Thymus (tissue), 11 donors: ENCODE data around the gene CGN. TPM values are rescaled to one million over a fixed set of nuclear protein-coding genes. Genes with fewer than 3 reads are reported as not detected.

Experiments used
- DNase-seq, 9 donors: peaks; one replicate each; pipeline ENCODE4 v3.0.0-alpha.2; 2013; ENCODE audit warnings: low spot score in 9 of 9, low read depth in 6 of 9, missing footprints in 1 of 9
- H3K27ac ChIP-seq, 2 donors: one replicate each; pipeline ENCODE4 v1.5.1; 2013; ENCODE audit warnings: control low read depth in 1 of 2, low read depth in 1 of 2, low read length in 1 of 2, mild to moderate bottlenecking in 1 of 2, moderate library complexity in 1 of 2
- H3K27me3 ChIP-seq, 2 donors: one replicate each; pipeline ENCODE4 v1.5.1; 2013; ENCODE audit warnings: low read length in 1 of 2; ENCODE audit not compliant: control insufficient read depth in 2 of 2, insufficient read depth in 1 of 2
- H3K36me3 ChIP-seq, 2 donors: one replicate each; pipeline ENCODE4 v1.5.1; 2013; ENCODE audit warnings: low read length in 1 of 2, mild to moderate bottlenecking in 1 of 2, moderate library complexity in 1 of 2; ENCODE audit not compliant: control insufficient read depth in 2 of 2, insufficient read depth in 2 of 2
- H3K4me1 ChIP-seq, 2 donors: one replicate each; pipeline ENCODE4 v1.5.1; 2013; ENCODE audit warnings: low read length in 2 of 2; ENCODE audit not compliant: control insufficient read depth in 2 of 2, insufficient read depth in 2 of 2
- H3K4me3 ChIP-seq, 2 donors: one replicate each; pipeline ENCODE4 v1.5.1; 2013; ENCODE audit warnings: low read length in 2 of 2, control low read depth in 1 of 2, mild to moderate bottlenecking in 1 of 2
- H3K9me3 ChIP-seq, 2 donors: one replicate each; pipeline ENCODE4 v1.5.1; 2013; ENCODE audit warnings: low read length in 1 of 2, mild to moderate bottlenecking in 1 of 2; ENCODE audit not compliant: control insufficient read depth in 2 of 2, insufficient read depth in 1 of 2
- WGBS: extraction: QIAGEN DNeasy Blood & Tissue Kit; methylation state at CpG from one replicate; pipeline ENCODE4 v1.1.7; 2013; 5-methylcytosine and 5-hydroxymethylcytosine counted together
- polyA plus RNA-seq: library from polyadenylated mRNA; stranded (reverse); fragments of 200-250 nt; gene quantifications from one replicate; pipeline ENCODE4 v1.2.3, GENCODE V29; 2013
- total RNA-seq: library from RNA; stranded (reverse); fragments of 120-200 nt; gene quantifications from one replicate; pipeline ENCODE4 v1.2.4, GENCODE V29; 2013
- donor health status: healthy.

CGN gene
- total and polyA plus RNA-seq, 2 donors = 0.90 to 2.8 TPM

DNA sequence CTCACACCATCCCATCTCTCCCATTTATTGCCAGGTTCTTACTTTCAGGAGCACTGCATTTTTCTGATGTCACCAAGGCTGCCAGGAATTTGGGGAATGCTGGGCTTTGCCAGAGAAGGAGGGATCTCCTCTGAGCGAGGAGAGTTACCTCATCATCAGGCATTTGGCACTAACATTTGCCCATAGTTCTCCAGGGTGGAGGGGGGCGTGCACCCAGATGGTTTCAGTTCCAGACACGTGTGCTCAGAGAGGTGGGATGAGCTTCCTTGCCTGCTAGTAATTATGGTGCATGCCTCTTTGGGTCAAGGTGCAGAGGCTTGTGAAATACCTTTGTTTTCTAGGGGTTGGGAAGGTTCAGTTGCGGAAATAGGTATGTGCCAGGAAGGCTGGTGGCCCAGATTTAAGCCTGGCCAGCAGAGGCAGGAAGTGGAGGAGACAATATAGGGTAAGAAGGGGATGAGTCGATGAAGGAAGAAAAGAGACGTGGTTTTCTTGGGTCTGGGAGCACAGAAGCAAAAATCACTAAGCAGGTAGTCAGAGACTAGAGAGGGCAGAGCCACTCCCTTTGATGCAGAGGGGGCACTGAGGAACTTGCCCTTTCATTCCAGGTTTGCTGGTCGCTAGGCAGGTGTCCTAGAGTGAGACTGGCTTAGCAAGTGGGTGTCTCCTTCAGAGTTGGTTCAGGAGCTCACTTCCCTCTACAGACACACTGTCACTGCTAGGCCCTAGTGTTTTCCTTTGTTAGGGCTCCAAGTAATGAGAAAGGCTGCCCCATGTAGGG lies 36.1 kb downstream of the CGN start:
- H3K4me3 ChIP-seq = no peak overlapping the region
- no peaks in the 10 kb centered on the region for H3K36me3 ChIP-seq
- peaks cover 0 to 7% of the 10 kb centered on the region in 2 donors for H3K27me3 ChIP-seq
- H3K9me3 ChIP-seq = no peaks in the 10 kb centered on the region
- no peak for DNase-seq
- 75% methylated on average over 7 of the region's 7 CpGs for WGBS
- H3K27ac ChIP-seq = no peak overlapping the region
- H3K4me1 ChIP-seq = peaks cover 0 to 2% of the 10 kb centered on the region in 2 donors

DNA sequence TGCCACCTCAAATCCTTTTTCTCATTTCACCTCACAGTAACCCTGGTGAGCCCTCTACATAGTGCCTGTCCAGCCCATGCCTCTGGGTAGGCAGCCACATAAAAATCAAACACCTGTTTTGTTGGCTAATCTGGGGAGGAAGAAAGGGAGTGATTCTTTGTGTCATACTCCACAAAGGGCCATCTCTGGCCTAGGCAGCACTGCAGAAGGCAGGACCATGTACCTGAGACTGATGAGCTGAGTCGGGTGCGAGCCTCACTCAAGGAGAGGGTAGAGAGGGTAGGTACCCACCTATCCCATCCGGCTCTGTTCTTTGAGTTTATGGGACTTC lies 36.7 kb downstream of the CGN start:
- no peak overlapping the region for H3K4me3 ChIP-seq
- H3K27me3 ChIP-seq = peaks cover 0 to 1% of the 10 kb centered on the region in 2 donors
- H3K27ac ChIP-seq = no peak overlapping the region
- H3K9me3 ChIP-seq = no peaks in the 10 kb centered on the region
- over 99% methylated on average over 3 of the region's 3 CpGs for WGBS
- no peak for DNase-seq
- peaks cover 0 to 2% of the 10 kb centered on the region in 2 donors for H3K4me1 ChIP-seq
- H3K36me3 ChIP-seq = no peaks in the 10 kb centered on the region

DNA sequence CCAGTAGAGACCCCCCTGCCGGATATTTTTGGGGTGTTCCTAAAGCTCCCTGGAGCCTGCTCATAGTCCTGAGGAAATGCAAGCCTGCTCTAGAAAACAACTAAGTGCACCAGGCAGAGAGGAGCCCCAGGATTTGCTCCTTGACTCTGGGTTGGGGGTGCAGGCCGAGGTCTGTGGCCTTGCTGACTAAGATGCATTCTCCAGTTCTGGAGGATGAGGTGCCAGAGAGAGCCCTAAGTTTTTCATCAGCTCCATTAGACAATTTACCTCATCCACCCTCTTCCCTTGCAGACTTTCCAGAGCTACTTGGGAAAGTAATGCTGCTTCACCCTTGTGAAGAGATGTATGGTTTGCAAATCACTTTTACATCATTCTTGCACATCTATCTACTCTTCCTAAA lies 38.0 kb downstream of the CGN start:
- DNase-seq = no peak
- H3K36me3 ChIP-seq = no peaks in the 10 kb centered on the region
- WGBS = 97% methylated on average over 2 of the region's 2 CpGs
- H3K9me3 ChIP-seq = no peaks in the 10 kb centered on the region
- no peak overlapping the region for H3K27ac ChIP-seq
- peaks cover 0 to 2% of the 10 kb centered on the region in 2 donors for H3K4me1 ChIP-seq
- H3K27me3 ChIP-seq = no peaks in the 10 kb centered on the region
- H3K4me3 ChIP-seq = no peak overlapping the region

DNA sequence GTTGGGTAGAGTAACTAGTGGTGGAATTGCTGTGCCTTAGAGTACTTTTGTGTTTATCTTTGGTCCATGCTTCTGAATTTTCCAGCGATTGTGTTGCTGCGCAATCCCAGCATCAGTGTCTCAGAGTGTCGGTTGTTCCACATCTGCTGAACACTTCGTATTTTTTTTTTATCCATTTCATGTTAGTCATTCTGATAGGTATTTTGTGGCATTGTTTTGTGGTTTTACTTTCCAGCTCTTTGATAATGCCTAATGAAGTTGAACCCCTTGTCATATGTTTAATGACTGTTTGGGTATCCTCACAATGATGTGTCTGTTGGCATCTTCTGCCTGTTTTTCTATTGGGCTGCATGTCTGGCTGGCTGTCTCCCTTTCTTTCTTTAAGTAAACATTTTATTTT lies 42.5 kb downstream of the CGN start:
- Histone ChIP-seq H3K36me3 (no peaks in the 10 kb centered on the region), H3K9me3 (no peaks in the 10 kb centered on the region), H3K4me1 (no peaks in the 10 kb centered on the region), H3K4me3 (no peak overlapping the region), H3K27ac (no peak overlapping the region), H3K27me3 (no peaks in the 10 kb centered on the region)
- 96% methylated on average over 4 of the region's 4 CpGs for WGBS
- no peak for DNase-seq

DNA sequence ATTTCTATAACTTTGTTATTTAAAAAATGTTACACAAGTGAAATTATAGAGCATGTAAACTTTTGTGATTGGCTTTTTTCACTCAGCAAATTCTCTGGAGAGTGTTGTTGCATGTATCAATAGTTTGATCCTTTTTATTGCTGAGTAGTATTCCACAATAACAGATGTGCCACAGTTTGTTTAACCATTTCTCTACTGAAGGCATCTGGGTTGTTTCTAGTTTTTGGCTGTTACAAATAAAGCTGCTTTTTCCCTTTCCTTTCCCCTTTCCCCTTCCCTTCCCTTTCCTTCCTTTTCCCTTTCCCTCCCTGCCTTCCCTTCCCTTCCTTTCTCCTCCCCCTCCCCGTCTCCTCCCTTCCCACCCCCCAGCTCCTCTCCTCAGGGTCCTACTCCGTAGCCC lies 44.9 kb downstream of the CGN start:
- Histone ChIP-seq H3K27ac (no peak overlapping the region), H3K4me3 (no peak overlapping the region), H3K27me3 (no peaks in the 10 kb centered on the region), H3K36me3 (no peaks in the 10 kb centered on the region), H3K4me1 (no peaks in the 10 kb centered on the region), H3K9me3 (no peaks in the 10 kb centered on the region)
- DNase-seq = no peak
- WGBS = 97% methylated on average over 2 of the region's 2 CpGs

DNA sequence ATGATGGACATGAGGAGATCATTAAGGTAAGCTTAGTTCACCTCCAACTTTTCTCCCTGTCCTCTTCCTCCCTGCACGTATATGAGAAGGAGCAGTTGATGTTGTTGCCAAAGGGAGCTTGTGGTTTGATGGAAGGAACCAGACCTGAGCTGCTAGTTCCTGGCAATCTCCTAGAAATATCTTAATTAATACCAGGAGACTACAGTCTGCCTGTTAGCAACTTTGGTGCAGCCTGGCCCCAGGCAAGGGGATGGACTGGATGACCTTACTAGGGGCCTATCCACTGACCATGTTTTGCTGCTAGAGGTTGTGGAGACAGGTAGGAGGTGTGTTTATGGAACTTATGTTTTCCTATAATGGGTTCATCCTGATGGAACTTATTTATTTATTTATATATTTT lies 51.5 kb downstream of the CGN start:
- Histone ChIP-seq H3K4me3 (no peak overlapping the region), H3K27me3 (peaks cover 0 to 2% of the 10 kb centered on the region in 2 donors), H3K4me1 (no peaks in the 10 kb centered on the region), H3K36me3 (no peaks in the 10 kb centered on the region), H3K9me3 (no peaks in the 10 kb centered on the region), H3K27ac (no peak overlapping the region)
- 92% methylated on average over 1 of the region's 1 CpG for WGBS
- no peak for DNase-seq

DNA sequence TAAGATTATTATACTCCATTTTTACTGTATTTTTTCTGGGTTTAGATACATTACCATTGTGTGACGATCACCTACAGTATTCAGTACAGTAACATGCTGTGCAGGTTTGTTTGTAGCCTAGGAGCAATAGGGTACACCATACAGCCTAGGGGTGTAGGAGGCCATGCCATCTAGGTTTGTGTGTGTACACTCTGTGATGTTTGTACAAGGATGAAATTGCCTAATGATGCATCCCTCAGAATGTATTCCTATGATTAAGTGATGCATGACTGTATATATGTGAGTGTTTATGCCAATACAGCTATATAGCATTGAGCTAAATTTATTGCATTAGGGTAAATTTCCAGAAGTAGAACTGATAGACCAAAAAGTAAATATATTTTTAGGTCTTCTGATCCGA lies 52.2 kb downstream of the CGN start:
- no peak for DNase-seq
- WGBS = 98% methylated on average over 2 of the region's 2 CpGs
- Histone ChIP-seq H3K9me3 (no peaks in the 10 kb centered on the region), H3K36me3 (no peaks in the 10 kb centered on the region), H3K4me1 (no peaks in the 10 kb centered on the region), H3K4me3 (no peak overlapping the region), H3K27me3 (peaks cover 0 to 2% of the 10 kb centered on the region in 2 donors), H3K27ac (no peak overlapping the region)

DNA sequence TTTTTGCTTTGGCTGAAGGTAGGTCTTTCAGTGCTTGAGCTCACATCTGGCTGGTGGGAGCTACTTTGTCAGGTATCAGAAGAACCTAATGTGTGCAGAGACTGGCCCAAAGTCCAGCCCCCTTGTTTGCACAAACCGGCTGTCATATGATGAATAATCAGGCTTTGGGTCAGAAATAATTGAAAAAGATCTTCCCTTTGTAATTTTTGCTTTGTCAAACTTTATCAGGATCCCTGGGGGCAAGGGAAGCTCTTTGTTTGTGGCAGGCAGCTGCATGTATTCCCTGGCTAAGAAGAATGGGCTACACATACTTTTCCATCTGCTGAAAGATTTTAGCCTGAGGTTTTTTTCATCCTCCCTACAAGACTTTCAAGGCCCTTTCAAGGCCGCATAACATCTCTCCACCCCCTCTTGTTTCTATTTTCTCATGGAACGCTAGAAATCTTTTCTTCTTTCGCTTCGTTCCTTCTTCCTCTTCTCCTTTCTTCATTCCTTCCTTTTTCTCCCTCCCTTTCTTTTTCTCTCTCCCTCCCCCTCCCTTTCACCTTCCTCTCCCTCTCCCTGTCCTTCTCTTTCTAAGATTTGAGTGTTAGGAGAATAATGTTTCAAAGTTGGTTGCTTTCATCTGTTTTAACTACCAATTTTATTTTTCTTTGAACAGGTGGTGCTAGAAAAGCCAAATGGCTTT lies 54.5 kb downstream of the CGN start:
- Histone ChIP-seq H3K27ac (no peak overlapping the region), H3K4me3 (no peak overlapping the region), H3K4me1 (no peaks in the 10 kb centered on the region), H3K36me3 (no peaks in the 10 kb centered on the region), H3K27me3 (peaks cover 0 to 2% of the 10 kb centered on the region in 2 donors), H3K9me3 (no peaks in the 10 kb centered on the region)
- WGBS = 91% methylated on average over 5 of the region's 5 CpGs
- no peak for DNase-seq

DNA sequence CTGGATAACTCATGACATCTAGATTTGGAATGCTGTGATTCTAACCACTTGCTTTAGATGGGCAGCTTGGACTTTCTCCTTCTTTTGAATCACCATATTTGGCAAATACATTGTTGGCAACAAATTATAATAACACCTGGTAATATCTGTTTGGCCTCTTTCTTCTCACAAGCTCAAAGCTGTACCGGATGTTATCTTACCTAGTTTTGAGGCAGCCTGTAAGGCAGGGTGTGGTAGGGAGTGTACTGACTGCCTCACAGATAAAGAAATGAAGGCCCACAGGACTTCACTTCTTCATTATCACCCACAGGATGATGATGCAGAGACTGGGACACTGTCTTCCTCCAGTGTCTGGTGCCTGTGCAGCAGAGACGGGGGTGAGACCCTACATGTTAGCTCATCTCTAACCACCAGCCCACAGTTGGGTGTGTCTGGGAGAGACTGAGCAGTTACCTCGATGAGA lies 57.5 kb downstream of the CGN start:
- Histone ChIP-seq H3K4me1 (no peaks in the 10 kb centered on the region), H3K27me3 (no peaks in the 10 kb centered on the region), H3K4me3 (no peak overlapping the region), H3K9me3 (no peaks in the 10 kb centered on the region), H3K36me3 (no peaks in the 10 kb centered on the region), H3K27ac (no peak overlapping the region)
- no peak for DNase-seq
- WGBS = 89% methylated on average over 3 of the region's 3 CpGs
